ENCODE measurements around the gene FSTL5. TPM values are rescaled to one million over a fixed set of nuclear protein-coding genes. Genes with fewer than 3 reads are reported as not detected.

FSTL5 gene
- total and polyA plus RNA-seq, 2 of the 13 experiments (the other 11 are each of a cell fraction or from before 2014, with no cell fraction given): 0.03 to 0.07 TPM

- BruUV-seq (replicated peaks): no TSS peak
- Histone ChIP-seq H3K4me3 (replicated peaks in 1 of 3; ENCODE audit: insufficient read depth in 1 of 3, low read depth in 2 of 3, low read length in 3 of 3) (no peak overlapping the region), H3K9me3 (ENCODE audit: low read length) (no peaks in the 10 kb centered on the region), H3K79me2 (ENCODE audit: insufficient read depth, low read length) (no peaks in the 10 kb centered on the region), H4K20me1 (ENCODE audit: insufficient read depth, low read length) (no peaks in the 10 kb centered on the region), H3K4me1 (ENCODE audit: insufficient read depth, low read length) (no peaks in the 10 kb centered on the region), H2AFZ (ENCODE audit: low read length) (no peak overlapping the region), H3K27ac (ENCODE audit: extremely low read length, insufficient read depth, low read length) (no peak overlapping the region), H3K27me3 (ENCODE audit: control insufficient read depth in 1 of 2, insufficient read depth in 2 of 2, low read length in 2 of 2) (no peaks in the 10 kb centered on the region), H3K9ac (ENCODE audit: insufficient read depth, low read depth, low read length) (no peak overlapping the region), H3K36me3 (replicated peaks in 1 of 2; ENCODE audit: control insufficient read depth in 1 of 2, insufficient read depth in 2 of 2, low read length in 2 of 2) (no peaks in the 10 kb centered on the region), H3K4me2 (ENCODE audit: low read depth, low read length) (no peak overlapping the region)
- no peak for FAIRE-seq
- no peak for ATAC-seq
- in situ Hi-C loops (cut with HindIII; ENCODE audit: extremely low pct_ligation_motif_present, low pct_unique_long_range_greater_than_20kb) (no loop called here), intact Hi-C loops (cut with micrococcal nuclease; ENCODE audit: unreplicated experiment) (no loop called here)
- ChIA-PET POLR2A (no interaction called here), CTCF (ENCODE audit: low intra/inter-chr PET ratio, low total read pairs) (no interaction called here)
- DNase-seq (ENCODE audit: low spot score): no peak
- TF ChIP-seq ZBTB26 (CRISPR knock-in tag; IDR thresholded peaks at IDR 0.05; ENCODE audit: borderline replicate concordance): no peak
- WGBS (ENCODE audit: low lambda C conversion rate): 8% methylated on average over 5 of the region's 5 CpGs
Measured at GRCh38 chr4:161991811-161992210, 172.0 kb downstream of the FSTL5 start.

GRCh38 chr4:161990721-161991120, 173.1 kb downstream of the FSTL5 start:
- no peaks in the 10 kb centered on the region for H3K36me3 ChIP-seq (replicated peaks in 1 of 2; ENCODE audit: control insufficient read depth in 1 of 2, insufficient read depth in 2 of 2, low read length in 2 of 2)
- no peak for ATAC-seq
- no peaks in the 10 kb centered on the region for H3K9me3 ChIP-seq (ENCODE audit: low read length)
- intact Hi-C loops (cut with micrococcal nuclease; ENCODE audit: unreplicated experiment): no loop called here
- no TSS peak for BruUV-seq (replicated peaks)
- no peaks in the 10 kb centered on the region for H3K4me1 ChIP-seq (ENCODE audit: insufficient read depth, low read length)
- CTCF ChIA-PET (ENCODE audit: low intra/inter-chr PET ratio, low total read pairs): no interaction called here
- no peak overlapping the region for H2AFZ ChIP-seq (ENCODE audit: low read length)
- no peak for DNase-seq (ENCODE audit: low spot score)
- H3K27ac ChIP-seq (ENCODE audit: extremely low read length, insufficient read depth, low read length): no peak overlapping the region
- H3K27me3 ChIP-seq (ENCODE audit: control insufficient read depth in 1 of 2, insufficient read depth in 2 of 2, low read length in 2 of 2): no peaks in the 10 kb centered on the region
- no peaks in the 10 kb centered on the region for H3K79me2 ChIP-seq (ENCODE audit: insufficient read depth, low read length)
- no peak for FAIRE-seq
- no peak overlapping the region for H3K9ac ChIP-seq (ENCODE audit: insufficient read depth, low read depth, low read length)
- POLR2A ChIA-PET: no interaction called here
- H4K20me1 ChIP-seq (ENCODE audit: insufficient read depth, low read length): no peaks in the 10 kb centered on the region
- H3K4me3 ChIP-seq (replicated peaks in 1 of 3; ENCODE audit: insufficient read depth in 1 of 3, low read depth in 2 of 3, low read length in 3 of 3): no peak overlapping the region
- no peak for TF ChIP-seq HINFP (CRISPR knock-in tag; IDR thresholded peaks at IDR 0.05; ENCODE audit: low read depth)
- TF ChIP-seq SALL1 (CRISPR knock-in tag; IDR thresholded peaks at IDR 0.05): no peak
- TF ChIP-seq ARID2 (CRISPR knock-in tag; IDR thresholded peaks at IDR 0.05; ENCODE audit: borderline replicate concordance): no peak
- no peak for TF ChIP-seq HBP1 (CRISPR knock-in tag; IDR thresholded peaks at IDR 0.05; ENCODE audit: low read depth)
- no peak for TF ChIP-seq CEBPB (IDR thresholded peaks at IDR 0.05; ENCODE audit: borderline replicate concordance, low read depth, low read length)
- 4% methylated on average over 2 of the region's 2 CpGs for WGBS (ENCODE audit: low lambda C conversion rate)
- in situ Hi-C loops (cut with HindIII; ENCODE audit: extremely low pct_ligation_motif_present, low pct_unique_long_range_greater_than_20kb): no loop called here
- H3K4me2 ChIP-seq (ENCODE audit: low read depth, low read length): no peak overlapping the region
